GM21367 (cell line): Measurements from ENCODE around the gene AP5B1.

Experiments used
- ATAC-seq: cut with Tn5 transposase; IDR thresholded peaks from one replicate; pipeline ENCODE4 v1.9.1; 2021; ENCODE audit not compliant: unreplicated experiment

Gene AP5B1, protein sequence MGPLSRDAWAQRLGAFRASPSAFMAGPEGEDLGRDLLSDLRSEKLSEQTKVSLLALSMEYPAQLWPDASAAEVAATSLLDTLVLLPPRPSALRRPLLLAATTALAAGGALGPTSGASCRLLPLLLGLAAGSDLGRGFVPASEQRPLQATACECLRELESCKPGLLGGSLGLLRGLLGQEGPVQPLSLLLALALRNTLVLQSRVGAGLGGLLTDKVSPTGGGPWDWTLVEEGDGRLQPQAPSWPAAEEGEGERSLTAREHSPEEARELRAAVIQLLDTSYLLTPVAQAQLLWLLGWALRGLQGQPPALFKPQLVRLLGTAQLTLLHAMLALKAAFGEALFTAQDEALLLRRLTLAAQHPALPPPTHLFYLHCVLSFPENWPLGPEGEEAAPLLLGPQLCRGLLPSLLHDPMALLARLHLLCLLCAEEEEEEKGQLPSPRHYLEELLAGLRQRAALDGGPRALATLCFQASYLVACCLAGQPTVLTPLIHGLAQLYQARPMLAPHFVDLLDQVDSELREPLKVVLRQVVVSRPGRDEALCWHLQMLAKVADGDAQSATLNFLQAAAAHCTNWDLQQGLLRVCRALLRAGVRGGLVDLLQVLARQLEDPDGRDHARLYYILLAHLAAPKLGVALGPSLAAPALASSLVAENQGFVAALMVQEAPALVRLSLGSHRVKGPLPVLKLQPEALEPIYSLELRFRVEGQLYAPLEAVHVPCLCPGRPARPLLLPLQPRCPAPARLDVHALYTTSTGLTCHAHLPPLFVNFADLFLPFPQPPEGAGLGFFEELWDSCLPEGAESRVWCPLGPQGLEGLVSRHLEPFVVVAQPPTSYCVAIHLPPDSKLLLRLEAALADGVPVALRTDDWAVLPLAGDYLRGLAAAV

DNA sequence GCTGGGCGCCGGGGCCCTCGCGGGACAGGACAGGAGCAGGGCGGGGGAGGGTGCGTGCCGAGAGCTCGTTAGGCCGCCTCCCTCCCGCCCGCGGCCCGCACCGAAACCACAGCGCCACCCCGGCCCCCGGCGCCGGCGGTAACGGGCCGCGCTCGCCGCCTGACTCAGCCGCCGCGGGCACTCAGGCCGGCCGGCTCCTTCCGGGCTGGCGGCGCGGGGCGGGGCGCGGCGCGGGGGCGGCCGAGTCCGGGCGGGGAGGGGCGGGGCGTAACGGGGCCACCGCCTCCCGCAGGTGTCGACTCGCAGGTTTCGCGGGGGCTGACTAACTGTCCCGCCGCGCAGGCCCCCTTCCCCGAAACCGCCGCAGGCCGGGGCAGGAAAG, at the start of gene AP5B1:
TSS of gene AP5B1 (minus strand) at position 207 of the 382 bp plus-strand sequence. CDS start 385 bp downstream, outside the sequence.
- ATAC-seq: no peak

DNA sequence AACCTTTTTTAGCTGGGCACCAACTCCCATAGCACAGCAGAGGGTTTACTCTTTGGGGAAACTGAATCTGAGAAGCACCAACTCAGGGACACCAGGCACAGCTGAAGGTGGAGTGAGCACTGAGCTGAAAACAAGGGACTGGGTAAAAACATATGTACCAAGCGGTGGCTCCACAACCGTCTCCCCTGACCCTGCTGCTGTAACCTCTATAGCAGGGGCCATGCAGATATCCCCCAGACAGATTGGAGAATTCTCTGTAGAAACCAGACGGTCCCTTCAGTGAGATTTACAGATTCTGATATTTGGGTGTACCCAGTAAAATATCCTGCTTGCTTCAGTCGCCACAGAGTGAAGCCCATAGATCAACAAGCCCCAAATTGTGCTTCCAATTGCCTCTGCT, 48.7 kb upstream of the AP5B1 start:
- ATAC-seq: no peak

DNA sequence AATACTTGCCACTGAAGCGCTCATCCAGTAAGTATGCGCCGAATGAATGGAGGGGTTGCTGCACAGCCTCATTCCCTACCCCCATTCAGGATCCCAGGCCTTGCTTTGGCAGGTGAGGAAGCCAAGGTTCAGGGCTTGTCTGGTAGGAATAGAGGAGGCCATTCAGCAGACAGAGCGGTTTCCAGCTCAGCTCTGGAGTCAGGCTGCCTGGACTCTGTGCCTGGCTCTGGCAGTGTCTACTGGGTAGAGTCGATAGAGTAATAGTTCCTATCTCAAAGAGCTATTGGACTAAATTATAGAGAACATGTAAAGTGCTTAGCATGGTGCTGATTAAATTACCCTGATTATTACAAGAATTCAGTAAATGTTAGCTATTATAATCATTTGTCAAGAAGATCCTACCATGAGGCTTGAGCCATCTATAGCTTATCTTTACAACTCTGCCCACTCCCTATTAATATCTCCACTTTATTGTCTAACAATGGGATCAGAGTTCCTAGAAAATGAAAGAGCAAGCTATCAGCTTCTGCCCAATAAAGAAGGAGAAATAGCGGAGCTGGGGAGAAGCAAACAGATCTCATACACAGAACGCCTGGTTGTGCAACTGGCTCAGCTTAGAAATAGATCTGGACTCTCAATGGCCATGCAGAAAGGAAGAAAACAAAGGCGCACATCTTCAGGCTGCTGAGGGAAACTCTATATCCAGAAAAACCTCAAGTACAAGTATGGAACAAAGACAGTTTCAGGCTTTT, 46.4 kb upstream of the AP5B1 start:
- no peak for ATAC-seq

DNA sequence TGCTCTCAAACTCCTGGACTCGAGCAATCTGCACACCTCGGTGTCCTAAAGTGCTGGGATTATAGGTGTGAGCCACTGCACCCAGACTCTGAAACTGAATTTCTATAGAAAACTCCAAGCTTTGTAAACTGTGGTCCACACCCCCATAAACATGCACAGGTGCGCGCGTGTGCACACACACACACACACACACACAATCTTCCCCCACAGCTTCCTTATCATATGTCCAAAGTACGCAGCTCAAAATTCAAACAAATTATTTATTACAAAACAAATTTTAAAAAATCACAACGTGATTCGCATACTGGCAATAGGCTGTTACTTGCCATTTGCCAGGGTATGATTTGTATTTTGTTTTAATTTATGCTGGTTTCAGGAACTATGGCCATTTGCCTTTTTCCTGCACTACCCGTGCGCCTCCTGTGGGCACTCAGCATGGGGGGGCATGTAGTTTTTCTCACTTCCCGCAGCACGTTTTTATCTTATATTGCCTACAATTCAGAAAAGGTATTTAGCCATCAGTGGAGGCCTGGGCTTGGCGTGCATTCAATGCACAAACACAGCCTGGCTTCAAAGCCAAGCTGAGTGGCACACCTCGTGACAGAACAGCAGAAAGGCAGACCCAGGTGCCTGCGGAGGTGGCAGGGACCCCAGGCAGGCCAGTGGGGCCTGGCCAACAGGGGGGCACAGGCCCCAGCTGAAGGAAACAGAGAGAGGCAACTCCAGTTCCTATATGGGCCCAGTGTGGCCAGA, 42.2 kb upstream of the AP5B1 start:
- ATAC-seq: no peak

DNA sequence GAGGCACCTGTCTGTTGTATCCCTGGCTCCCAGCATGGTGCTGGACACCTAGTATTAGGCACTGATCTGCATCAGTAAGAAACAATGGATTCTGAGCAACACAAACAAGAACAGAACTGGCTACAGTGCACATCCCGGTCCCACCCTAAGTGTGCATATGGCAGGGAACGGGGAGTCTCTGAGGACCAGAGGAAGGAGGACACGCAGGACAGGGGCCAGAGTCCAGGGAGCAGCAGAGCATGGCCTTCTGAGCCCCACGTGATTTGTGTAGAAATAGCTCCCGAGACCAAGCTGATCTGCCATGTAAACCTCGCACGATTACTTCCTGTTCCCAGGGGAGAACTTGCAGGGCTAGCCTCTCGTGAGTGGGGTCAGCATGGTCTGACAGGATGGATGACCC, 40.3 kb upstream of the AP5B1 start:
- no peak for ATAC-seq

DNA sequence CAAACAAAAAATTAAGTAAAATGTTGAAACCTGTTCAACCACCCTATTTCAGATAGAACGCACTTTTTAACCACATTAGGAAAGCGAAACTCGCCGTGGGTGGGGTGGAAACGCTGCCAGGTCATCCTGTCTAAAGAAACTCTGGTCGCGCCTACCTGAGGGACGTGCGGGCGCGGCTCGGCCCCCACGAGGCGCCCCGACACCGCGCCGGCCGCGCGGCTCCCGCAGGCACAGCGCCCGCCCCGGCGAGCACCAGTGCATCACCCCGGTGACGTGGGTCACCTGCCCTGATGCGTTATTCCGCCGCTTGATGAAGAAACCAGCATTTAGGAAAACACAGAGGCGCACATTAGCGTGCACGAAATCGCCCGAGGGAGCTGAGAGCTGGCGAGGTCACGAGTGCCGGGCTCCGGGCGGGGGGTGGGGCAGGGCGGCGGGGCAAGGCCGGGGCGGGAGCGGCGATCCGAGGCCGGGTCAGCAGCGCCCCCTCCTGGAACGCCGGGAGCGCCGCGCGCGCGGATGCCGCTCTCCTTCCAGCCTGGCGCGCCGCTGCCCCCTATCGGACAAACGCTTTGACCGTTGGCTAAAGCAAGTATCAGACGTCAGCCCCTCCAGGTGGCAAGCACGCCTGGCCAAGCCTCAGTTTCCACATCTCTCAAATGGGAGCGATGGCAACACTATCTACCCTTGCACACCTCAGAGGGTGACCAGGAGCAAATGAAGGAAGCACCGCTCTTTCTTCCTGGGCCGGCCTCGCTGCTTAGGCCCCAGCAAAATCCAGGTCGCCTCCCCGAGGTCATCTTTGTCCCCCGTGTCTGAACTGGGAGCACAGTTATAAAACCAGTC, 37.3 kb upstream of the AP5B1 start:
- ATAC-seq: peak; percentile 67

DNA sequence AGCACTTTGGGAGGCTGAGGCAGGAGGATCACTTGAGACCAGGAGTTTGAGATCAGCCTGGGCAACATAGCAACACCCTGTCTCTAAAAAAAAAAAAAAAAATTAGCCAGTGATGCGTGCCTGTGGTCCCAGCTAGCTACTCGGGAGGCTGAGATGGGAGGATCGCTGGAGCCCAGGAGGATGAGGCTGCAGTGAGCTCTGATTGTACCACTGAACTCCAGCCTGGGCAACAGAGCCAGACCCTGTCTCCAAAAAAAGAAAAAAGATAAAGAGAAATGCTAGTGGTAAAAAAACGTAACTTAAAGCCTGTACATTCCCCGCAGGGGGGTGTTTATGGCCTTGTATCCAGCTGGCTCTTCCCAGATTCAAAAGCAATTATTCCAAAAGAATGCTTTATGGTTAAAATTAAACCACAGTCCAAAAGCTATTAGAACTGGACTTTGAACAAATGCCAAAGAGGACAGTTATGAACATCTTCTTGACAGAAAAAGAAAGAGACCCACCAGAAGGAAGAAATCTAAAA, 36.6 kb upstream of the AP5B1 start:
- no peak for ATAC-seq

DNA sequence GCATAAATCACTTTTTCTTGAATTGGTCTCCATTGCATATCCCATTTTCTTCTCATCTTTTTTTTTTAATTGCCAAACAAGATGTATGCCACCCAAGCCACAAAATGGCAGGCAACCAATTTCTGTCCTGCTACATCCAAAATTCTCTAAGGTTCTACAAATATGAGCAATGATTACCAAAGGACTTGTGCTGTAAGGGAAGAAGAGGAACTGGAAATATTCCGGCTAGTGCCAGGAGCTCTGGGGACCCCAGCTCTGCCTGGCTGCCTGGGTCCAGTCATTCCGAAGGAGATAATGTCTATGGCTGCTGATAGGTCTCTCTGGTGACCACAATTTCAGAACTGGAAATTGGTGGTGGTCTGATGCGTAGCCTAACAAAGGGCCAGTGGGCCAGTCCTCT, 35.9 kb upstream of the AP5B1 start:
- ATAC-seq: no peak

DNA sequence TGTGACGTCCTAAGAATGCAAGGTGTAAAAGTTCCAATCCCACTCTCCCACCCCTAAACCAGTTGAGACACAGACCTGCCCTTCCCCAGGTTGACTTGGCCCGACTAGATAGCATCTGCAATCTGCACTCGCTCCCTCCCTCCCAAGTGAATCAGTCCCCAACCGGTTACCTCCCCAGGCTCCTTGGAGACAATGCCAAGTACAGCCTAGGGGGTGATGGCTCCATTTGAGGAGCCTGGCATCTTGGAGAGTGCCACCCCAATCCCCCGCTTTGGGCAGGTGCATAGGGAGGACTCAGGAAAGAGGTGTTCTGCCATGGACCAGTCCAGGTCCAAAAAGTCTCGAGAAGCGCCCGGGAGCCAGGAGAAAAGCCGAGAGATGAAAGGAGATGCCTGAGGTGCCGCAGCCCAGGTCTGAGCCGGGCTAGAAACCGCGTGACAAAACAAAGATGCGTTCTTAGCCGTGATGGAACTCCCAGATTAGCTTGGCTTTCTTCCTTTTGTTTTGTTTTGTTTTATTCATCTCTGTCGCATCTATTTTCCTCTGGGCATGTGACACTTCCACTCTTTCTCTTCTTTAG, 34.3 kb upstream of the AP5B1 start:
- ATAC-seq: no peak

DNA sequence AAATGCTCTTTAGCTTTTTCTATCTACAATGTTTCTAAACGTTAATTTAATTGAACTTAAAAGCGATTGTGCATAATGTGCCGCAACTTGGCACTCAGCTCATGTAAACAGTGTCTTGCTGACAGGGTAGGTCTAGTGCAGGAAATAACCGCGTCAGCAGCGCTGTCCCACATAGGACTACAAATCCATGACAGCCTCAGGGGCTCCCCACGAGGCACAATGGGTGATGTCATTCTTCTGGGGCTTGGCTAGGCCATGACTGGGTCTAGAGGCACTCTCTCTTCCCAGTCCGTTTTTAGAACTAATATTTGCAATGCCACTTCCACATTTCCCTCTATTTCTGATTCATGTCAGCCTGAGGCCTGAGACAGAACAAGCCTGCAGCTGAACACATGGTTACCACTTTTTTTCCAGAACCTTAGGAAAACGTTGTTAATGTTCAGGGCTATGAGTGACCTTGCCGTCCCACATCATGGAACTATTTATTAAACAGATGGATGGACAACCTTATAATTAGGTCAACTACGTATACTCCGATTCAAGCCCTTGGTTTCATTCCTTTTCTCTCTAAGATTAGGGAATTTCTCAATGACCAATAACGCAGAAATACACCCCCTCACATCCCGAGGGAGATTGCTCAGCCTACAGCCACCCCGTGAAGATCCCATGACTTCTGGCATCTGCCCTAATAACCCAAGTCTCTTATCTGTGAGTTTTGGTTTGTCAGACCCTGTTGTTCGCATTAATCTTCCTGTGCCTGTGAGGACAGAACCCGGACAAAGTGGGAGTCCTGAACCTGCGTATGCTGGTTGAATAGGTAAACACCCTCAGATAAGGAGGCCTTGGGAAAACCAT, 33.6 kb upstream of the AP5B1 start:
- ATAC-seq: no peak

DNA sequence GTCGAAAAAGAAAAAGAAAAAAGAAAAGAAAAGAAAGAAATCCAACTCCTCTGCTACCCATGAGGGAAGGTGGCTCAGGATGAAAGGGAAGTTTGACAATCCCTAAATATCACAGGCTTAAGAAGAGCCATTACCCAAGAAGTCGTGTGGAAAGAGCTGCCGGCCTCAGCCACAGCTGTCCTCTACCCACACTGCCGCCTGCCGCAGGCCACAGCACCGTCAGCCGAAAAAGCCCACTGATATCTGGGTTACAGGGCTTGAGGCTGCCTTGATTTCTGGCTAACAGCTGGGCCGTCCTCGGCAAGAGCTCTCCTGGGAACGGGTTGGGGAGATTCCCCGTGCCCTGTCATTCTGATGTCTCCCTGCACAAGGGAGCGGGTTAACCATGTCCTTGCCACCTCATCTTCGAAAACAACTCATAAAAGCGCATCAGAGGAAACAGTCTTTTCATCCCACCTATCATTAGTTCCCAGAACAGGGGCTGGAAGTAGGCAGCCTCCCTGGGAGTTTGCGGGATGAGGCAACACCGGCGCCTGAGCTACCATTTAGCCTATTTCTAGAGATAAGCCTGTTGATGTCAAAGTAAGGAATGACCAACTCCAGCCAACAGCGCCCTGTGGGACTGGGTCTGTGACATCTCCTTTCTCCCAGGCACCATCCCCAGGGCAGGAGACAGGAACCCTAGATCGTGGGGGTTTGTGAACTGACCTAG, 31.1 kb upstream of the AP5B1 start:
- ATAC-seq: no peak

DNA sequence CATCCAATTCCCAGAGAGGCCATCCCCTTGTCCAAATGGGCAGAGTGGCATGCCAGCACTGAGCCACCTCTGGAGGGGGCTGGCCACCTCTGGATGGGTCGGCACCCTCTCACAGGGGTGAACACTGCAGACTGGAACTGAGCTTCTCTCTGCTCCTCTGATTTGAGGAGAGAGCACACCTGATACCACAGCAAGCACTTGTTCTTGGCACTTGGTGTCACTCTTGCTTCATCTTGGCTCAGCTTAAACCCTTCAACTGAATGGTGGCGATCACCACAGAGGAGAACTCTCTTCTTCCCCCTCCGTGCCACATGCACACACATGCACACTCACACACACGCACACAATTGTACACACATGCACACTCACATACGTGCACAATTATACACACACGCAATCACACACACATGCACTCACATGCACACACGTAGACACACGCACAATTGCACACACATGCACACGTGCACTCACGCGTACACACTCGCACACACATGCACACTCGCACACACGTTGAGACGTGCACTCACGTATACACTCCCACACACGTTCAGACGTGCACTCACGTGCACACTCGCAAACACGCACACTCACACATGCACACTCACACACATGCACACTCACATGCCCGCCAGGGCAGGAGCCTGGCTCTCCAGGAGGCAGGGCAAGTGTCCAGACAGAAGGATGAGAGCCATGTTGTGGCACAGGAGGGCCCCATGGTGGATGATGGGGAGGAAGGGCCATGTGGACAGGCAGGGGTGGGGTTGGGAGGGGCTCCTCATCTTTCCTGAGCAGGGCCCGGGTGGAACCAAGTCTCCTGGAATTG, 29.5 kb upstream of the AP5B1 start:
- no peak for ATAC-seq

DNA sequence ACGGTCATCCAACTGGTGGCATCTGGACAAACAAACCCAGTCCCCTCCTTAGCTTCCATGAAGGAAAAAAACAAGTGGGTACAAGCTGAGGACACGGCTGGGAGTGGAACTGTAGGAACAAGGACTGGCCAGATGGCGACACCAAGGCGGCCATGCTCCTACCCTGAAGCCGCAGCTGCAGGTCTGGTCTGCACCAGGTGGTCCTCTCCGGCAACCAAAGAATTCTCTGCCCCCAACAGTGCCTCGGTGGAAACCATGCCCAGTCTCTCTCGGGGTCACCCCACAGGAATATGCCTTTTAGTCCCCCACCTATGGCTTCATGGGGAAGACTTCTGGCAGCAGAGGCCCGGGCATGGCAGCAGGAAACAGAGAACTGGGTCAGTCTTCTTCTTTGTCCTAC, 28.7 kb upstream of the AP5B1 start:
- no peak for ATAC-seq

DNA sequence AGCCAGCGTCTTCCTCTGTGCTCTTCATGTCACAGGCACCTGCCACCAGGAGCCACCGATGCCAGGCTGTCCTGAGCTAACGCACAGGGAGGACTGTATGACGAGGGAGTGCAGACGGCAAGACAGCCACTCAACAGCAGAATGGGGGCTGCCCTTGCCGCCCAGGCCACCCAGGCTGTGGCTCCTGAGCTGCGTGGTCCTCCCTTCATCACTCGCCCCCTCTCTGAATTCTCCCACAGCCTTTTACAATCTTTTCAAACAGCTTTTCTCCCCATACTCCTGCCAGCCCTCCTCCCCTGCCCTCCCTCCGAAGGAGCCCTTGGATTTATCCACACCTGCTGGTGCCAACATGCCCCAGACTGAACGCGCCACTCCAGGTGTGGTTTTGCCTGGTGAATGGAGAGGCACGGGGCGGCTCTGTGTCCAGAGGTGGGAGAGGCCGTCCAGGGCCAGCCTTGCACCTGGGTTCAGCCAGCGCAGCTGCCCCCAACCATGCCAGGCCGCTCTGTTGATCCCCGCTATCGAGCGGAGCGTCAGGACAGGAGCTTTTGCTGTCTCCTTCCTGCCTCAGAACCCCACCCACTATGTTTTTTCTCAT, 28.1 kb upstream of the AP5B1 start:
- no peak for ATAC-seq

DNA sequence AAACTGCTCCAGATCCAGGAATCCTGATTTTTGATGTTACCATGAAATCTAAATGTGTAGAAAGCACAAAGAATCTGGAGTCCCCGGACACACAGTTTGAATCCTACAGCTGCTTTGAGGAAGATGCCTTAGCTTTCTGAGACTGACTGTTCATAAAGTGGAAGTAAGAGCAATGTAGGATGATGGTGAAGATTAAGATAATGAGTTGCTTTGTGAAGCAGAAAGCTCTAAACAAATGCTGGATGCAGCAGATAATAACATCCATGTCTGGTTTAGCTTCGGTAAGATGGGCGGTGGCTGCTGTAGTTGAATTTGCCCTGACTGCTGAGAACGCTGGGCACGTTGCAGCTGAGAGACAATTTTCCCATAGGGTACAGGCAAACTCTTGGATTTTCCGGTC, 26.2 kb upstream of the AP5B1 start:
- no peak for ATAC-seq

DNA sequence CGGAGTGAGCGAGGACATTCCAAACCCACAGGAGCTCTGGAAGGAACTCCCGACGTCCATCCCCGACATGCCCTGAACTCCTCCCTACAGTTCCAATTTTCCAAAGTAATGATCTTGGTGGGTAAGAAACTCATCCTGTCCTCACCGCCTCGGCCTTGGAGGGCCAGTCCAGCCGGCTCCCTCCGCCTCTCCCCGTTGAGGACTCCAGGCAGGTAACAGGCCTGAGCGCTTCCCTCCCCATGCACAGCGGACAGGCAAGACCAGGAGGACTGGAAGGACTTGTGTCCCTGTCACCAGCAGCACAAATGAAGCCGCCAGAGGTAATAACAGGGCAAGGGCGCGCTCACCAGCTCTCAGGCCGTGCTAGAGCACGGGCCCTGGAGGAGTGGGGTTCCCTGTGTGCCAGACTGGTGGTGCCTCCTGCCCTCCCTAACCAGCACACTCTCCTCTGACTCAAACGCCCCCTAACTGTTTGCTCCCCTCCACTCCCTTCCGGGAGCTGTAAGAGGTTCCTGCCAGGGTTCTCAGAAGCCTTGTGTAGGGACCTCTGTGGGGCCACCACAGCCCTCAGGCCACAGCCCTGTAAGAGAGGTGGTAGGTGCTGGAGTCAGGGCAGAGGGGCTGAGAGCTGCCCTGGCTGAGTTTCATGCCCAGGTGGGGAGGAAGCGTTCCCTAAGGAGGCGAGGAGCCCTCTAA, 23.2 kb upstream of the AP5B1 start:
- no peak for ATAC-seq
